OCI-LY3 (cell line): ENCODE measurements around the gene RHBDF2.

Experiments
- H2AFZ ChIP-seq: fragments of 200-600, 300-600 bp; shearing (Covaris generic); 2 replicates; pipeline ENCODE4 v1.6.0; 2014; ENCODE audit warnings: antibody characterized with exemption, low read depth, low read length
- H3K27ac ChIP-seq: fragments of 200-600, 300-600 bp; sonication (generic); 2 replicates; pipeline ENCODE4 v1.5.1; 2014; ENCODE audit warnings: mild to moderate bottlenecking, low read length, moderate library complexity, mixed read lengths
- H3K27me3 ChIP-seq: fragments of 200-600, 300-600 bp; sonication (generic); 2 replicates; pipeline ENCODE4 v1.6.1; 2014; ENCODE audit warnings: low read depth, low read length, mixed read lengths
- H3K36me3 ChIP-seq: fragments of 200-600, 300-600 bp; sonication (generic); replicated peaks from 2 replicates; pipeline ENCODE3; 2014; ENCODE audit warnings: low read depth, low read length, mixed read lengths
- H3K4me1 ChIP-seq: fragments of 300-600, 200-600 bp; sonication (generic); 2 replicates; pipeline ENCODE4 v1.6.1; 2014; ENCODE audit warnings: low read length, mixed read lengths
- H3K4me2 ChIP-seq: fragments of 200-600, 300-600 bp; sonication (generic); 2 replicates; pipeline ENCODE4 v1.6.1; 2014; ENCODE audit warnings: low read length, mixed read lengths
- H3K4me3 ChIP-seq: fragments of 300-600, 200-600 bp; sonication (generic); 2 replicates; pipeline ENCODE4 v1.5.1; 2014; ENCODE audit warnings: antibody characterized with exemption, mild to moderate bottlenecking, low read length, moderate library complexity
- H3K79me2 ChIP-seq: fragments of 300-600, 200-600 bp; shearing (Covaris generic); 2 replicates; pipeline ENCODE4 v1.6.1; 2014; ENCODE audit warnings: mild to moderate bottlenecking, low read length, mixed read lengths
- H3K9ac ChIP-seq: fragments of 300-600, 200-600 bp; shearing (Covaris generic); 2 replicates; pipeline ENCODE4 v1.6.0; 2014; ENCODE audit warnings: mild to moderate bottlenecking, low read length, moderate library complexity
- H3K9me3 ChIP-seq: fragments of 200-600, 300-600 bp; shearing (Covaris generic); 2 replicates; pipeline ENCODE4 v1.6.1; 2014; ENCODE audit warnings: low read length, mixed read lengths; ENCODE audit not compliant: insufficient read depth
- H4K20me1 ChIP-seq: fragments of 200-600, 300-600 bp; sonication (generic); 2 replicates; pipeline ENCODE4 v1.6.1; 2016; ENCODE audit warnings: low read length, mixed read lengths; ENCODE audit not compliant: insufficient read depth
- EZH2phosphoT487 ChIP-seq: fragments of 200-600 bp; shearing (Covaris generic); IDR thresholded peaks from 2 replicates; pipeline ENCODE4 v1.6.1; 2018; ENCODE audit warnings: antibody characterized with exemption, mixed run types, low read depth
- TF ChIP-seq, protein P1 (sequence below): fragments of 200-600, 300-600 bp; sonication (generic); IDR thresholded peaks from 2 replicates; pipeline ENCODE4 v1.5.1; 2014; ENCODE audit warnings: antibody characterized with exemption, low read length, low read depth

Gene RHBDF2

DNA sequence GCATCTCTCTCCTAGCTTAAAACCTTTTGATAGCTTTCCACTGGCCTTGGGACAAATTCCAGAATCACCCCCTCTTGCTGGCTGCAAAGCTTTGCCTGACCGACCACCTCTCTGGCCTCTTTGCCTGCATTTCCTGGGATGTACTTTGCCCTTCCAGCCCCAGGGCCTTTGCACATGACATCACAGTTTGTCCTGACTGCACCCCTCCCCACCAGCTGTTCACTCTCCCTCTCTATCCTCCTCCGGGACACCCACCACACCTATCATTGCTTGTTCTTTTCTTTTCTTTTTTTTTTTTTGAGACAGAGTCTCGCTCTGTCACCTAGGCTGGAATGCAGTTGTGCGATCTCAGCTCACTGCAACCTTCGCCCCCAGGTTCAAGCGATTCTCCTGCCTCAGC, 25.9 kb downstream of the RHBDF2 start:
- H3K9ac ChIP-seq: no peak overlapping the region
- H3K9me3 ChIP-seq: no peaks in the 10 kb centered on the region
- no peak overlapping the region for H2AFZ ChIP-seq
- no peak overlapping the region for H3K27ac ChIP-seq
- no peak overlapping the region for H3K4me2 ChIP-seq
- no peaks in the 10 kb centered on the region for H3K79me2 ChIP-seq
- H4K20me1 ChIP-seq: no peaks in the 10 kb centered on the region
- TF ChIP-seq, protein P1, sequence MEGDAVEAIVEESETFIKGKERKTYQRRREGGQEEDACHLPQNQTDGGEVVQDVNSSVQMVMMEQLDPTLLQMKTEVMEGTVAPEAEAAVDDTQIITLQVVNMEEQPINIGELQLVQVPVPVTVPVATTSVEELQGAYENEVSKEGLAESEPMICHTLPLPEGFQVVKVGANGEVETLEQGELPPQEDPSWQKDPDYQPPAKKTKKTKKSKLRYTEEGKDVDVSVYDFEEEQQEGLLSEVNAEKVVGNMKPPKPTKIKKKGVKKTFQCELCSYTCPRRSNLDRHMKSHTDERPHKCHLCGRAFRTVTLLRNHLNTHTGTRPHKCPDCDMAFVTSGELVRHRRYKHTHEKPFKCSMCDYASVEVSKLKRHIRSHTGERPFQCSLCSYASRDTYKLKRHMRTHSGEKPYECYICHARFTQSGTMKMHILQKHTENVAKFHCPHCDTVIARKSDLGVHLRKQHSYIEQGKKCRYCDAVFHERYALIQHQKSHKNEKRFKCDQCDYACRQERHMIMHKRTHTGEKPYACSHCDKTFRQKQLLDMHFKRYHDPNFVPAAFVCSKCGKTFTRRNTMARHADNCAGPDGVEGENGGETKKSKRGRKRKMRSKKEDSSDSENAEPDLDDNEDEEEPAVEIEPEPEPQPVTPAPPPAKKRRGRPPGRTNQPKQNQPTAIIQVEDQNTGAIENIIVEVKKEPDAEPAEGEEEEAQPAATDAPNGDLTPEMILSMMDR: no peak
- no peak for TF ChIP-seq EZH2phosphoT487
- H3K4me3 ChIP-seq: no peak overlapping the region
- no peaks in the 10 kb centered on the region for H3K36me3 ChIP-seq
- peaks cover 5% of the 10 kb centered on the region for H3K4me1 ChIP-seq
- no peaks in the 10 kb centered on the region for H3K27me3 ChIP-seq

- H3K79me2 ChIP-seq: no peaks in the 10 kb centered on the region
- H3K9me3 ChIP-seq: no peaks in the 10 kb centered on the region
- no peak overlapping the region for H3K27ac ChIP-seq
- no peak overlapping the region for H3K9ac ChIP-seq
- H4K20me1 ChIP-seq: no peaks in the 10 kb centered on the region
- no peak overlapping the region for H2AFZ ChIP-seq
- H3K4me2 ChIP-seq: no peak overlapping the region
- H3K4me3 ChIP-seq: no peak overlapping the region
- TF ChIP-seq EZH2phosphoT487: no peak
- TF ChIP-seq, protein P1: no peak
- H3K4me1 ChIP-seq: peaks cover 3% of the 10 kb centered on the region; the same call in 1 of the 2 replicates
- H3K36me3 ChIP-seq: no peaks in the 10 kb centered on the region
- H3K27me3 ChIP-seq: no peaks in the 10 kb centered on the region
These were observed 26.3 kb downstream of the RHBDF2 start for GRCh38 chr17:76474894-76475293.

- Histone ChIP-seq H2AFZ (no peak overlapping the region), H3K9ac (no peak overlapping the region), H3K4me3 (no peak overlapping the region), H3K4me2 (no peak overlapping the region), H3K79me2 (no peaks in the 10 kb centered on the region), H4K20me1 (no peaks in the 10 kb centered on the region), H3K27me3 (no peaks in the 10 kb centered on the region), H3K9me3 (no peaks in the 10 kb centered on the region), H3K36me3 (no peaks in the 10 kb centered on the region), H3K27ac (no peak overlapping the region), H3K4me1 (peaks cover 3% of the 10 kb centered on the region; the same call in 1 of the 2 replicates)
- TF ChIP-seq EZH2phosphoT487: no peak
- TF ChIP-seq, protein P1: no peak
These were observed 27.0 kb downstream of the RHBDF2 start for GRCh38 chr17:76474238-76474637.

- Histone ChIP-seq H3K4me1 (peaks cover 3% of the 10 kb centered on the region; the same call in 1 of the 2 replicates), H3K27ac (no peak overlapping the region), H3K4me2 (no peak overlapping the region), H3K4me3 (no peak overlapping the region), H2AFZ (no peak overlapping the region), H3K36me3 (no peaks in the 10 kb centered on the region), H3K9me3 (no peaks in the 10 kb centered on the region), H4K20me1 (no peaks in the 10 kb centered on the region), H3K79me2 (no peaks in the 10 kb centered on the region), H3K9ac (no peak overlapping the region), H3K27me3 (no peaks in the 10 kb centered on the region)
- TF ChIP-seq EZH2phosphoT487: no peak
- TF ChIP-seq, protein P1: peak; percentile 24; the same call in 1 of the 2 replicates
These were observed 27.7 kb downstream of the RHBDF2 start for GRCh38 chr17:76473541-76473985.
